Epithelial cell of esophagus (primary cell): ENCODE data around the gene UXT.

Source experiments
- DNase-seq: peaks from one replicate; pipeline ENCODE4 v3.0.0; 2010; ENCODE audit warnings: low read depth
- H3K4me3 ChIP-seq: 2 replicates; pipeline ENCODE4 v1.5.1; 2011; ENCODE audit warnings: mild to moderate bottlenecking, low read length, control low read depth
- TF ChIP-seq, protein P1 (sequence below): IDR thresholded peaks from 2 replicates; pipeline ENCODE4 v1.5.1; 2011; ENCODE audit warnings: low read depth, mild to moderate bottlenecking, low read length, control low read depth, inconsistent platforms; ENCODE audit not compliant: insufficient read depth; ENCODE audit errors: missing control alignments

Gene UXT, protein sequence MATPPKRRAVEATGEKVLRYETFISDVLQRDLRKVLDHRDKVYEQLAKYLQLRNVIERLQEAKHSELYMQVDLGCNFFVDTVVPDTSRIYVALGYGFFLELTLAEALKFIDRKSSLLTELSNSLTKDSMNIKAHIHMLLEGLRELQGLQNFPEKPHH

DNA sequence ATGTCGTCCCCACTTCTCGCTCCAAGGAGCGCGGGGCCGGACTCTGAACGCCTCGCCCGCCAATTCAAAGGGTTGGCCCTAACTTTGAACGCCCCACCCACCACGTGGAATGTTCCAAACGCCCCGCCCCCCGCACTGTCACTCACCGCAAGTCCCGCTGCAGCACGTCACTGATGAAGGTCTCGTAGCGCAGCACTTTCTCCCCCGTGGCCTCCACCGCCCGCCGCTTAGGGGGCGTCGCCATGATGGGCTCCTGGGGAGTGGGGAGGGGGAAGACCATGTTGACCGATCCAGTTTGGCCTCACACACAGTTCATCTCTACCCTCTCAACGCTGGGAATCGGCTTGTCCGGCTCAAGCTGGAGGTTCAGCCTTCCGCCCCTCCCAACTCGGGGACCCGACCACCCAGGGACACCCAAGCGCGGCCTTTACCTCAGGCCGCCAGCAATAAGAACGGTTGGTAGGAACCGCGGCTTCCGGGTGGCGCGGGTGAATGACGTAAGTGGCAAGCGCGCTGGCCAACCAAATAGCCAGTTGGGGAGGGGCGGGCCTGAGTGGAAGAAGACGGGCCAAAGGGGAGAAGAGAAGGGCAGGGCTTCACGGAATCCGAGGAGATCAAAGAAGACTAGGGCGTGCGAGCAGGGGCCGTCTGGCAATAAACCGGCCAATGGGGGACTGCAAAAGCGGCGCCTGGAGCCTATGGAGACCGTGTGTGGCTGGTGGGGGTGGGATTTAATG is at the start of gene UXT:
Gene UXT (minus strand): TSS at position 497 of the 737 bp plus-strand sequence. CDS start 253 bp downstream, at position 244.
- H3K4me3 ChIP-seq = peak within 1 kb of the TSS; percentile 77
- TF ChIP-seq, protein P1, sequence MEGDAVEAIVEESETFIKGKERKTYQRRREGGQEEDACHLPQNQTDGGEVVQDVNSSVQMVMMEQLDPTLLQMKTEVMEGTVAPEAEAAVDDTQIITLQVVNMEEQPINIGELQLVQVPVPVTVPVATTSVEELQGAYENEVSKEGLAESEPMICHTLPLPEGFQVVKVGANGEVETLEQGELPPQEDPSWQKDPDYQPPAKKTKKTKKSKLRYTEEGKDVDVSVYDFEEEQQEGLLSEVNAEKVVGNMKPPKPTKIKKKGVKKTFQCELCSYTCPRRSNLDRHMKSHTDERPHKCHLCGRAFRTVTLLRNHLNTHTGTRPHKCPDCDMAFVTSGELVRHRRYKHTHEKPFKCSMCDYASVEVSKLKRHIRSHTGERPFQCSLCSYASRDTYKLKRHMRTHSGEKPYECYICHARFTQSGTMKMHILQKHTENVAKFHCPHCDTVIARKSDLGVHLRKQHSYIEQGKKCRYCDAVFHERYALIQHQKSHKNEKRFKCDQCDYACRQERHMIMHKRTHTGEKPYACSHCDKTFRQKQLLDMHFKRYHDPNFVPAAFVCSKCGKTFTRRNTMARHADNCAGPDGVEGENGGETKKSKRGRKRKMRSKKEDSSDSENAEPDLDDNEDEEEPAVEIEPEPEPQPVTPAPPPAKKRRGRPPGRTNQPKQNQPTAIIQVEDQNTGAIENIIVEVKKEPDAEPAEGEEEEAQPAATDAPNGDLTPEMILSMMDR = no peak

DNA sequence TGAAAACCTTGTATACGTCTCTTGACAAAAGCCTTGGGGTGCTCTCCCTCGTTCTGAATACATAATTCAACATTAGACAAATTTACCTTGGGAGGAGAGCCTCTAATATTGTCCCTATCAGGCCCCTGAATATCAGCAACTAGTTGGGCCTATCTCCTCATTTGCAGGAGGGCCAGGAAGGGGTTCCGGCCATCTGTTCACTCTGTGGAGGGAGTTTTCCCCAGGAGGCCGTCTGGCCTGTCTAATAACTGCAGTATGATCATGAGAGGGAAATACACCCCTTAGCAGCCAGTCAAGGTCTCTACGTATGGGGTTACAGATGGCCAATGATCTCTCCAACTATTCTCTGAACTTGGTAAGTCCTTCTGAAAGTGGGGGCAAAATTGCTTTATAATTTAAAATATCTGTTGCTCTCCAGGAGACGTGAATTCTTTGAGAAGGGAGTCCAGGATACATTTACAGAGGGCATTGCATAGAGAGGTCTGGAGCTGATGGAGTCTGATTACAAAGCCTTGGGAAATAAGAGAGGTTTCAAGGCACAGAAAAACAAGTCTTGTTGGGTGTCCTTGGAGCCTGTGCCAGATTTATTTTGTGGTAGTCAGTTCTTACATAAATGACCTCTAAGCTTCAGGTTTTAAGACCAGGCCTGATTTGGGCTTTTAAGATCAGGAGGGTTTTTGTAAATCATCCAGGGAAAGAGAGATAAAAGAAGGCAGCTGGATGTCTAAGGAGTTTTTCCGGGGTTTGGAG is 48.2 kb upstream of the UXT start:
- no peak for DNase-seq
- H3K4me3 ChIP-seq = no peak overlapping the region
- TF ChIP-seq, protein P1 = no peak

More for the DNA sequence above, at the start of gene UXT:
- peak; percentile 94 for DNase-seq

DNA sequence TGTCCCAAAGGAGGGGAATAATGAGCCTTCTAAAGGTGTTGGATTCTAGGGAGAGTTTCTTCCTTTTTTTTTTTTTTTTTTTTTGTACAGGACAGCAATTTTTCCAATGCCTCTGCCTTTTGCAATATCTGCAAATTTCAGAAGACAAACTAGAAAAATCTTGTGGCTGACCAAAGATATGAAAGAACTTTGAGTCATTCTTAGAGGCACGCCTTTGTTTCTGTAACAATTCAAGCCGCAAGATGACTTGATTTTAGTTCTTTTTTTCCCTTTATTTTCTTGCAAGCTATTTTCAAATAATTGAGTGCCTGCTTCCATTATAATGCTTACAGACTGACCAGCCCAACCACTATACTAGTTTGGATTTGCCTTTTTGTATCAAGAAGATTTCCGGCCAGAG is 47.6 kb upstream of the UXT start:
- TF ChIP-seq, protein P1 = no peak
- H3K4me3 ChIP-seq = no peak overlapping the region
- peak; percentile 22 for DNase-seq

DNA sequence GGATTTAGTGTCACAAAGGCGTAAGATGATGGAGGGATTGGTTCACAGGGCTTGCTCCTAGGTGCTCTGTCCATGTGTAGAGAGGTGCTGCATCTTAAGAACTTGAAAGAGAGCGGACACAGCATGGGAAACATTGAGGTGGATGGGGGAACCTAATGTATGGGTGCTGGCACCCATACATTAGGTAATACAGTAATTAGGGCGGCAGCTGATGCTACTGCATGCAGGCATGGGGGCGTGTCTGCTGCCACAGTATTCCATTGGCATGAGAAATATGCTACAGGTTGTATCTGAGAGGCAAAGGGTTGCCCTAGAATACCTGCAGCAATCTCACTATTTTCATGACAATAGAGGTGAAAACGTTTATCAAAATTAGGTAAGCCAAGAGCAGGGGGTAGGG is 45.8 kb upstream of the UXT start:
- peak; percentile 19 for DNase-seq
- TF ChIP-seq, protein P1 = no peak
- H3K4me3 ChIP-seq = no peak overlapping the region

DNA sequence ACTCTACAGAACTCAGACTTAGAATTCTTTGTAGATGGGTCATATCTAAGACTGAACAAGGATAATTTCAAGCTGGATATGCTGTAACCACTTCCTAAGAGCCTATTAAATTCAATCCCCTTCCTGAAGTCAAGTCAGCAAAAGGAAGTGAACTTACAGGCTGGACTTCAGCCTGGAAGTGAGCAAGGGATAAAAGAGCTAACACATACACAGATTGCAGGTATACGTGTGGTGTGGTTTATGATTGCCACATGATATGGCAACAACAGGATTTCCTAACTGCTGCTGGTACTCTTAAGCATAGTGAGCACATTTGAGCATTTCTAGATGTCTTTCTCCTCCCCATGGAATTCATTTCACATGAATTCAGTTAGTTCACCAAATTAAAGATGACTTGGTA is 38.2 kb upstream of the UXT start:
- DNase-seq = peak; percentile 28
- TF ChIP-seq, protein P1 = no peak

DNA sequence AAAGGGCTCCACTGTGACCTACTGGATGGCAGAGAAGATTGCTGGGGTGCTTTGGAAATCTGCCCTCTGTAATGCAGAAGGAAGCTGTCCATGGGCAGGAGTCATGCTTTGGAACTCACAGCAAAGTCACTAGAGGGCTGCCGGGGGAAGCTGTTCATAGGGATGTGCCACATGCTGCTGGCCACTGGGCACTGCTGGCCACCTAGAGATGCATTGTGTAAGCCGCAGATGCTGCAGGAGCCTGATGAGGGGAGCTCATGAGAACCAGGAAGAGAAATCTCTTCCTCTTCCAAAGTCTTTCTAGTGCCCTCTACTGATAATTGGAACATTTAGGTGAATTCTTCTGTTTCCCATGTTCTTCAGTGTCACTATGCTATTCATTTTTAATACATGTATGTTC is 31.2 kb upstream of the UXT start:
- H3K4me3 ChIP-seq = no peak overlapping the region
- TF ChIP-seq, protein P1 = no peak
- DNase-seq = no peak

More for the DNA sequence above, 38.2 kb upstream of the UXT start:
- H3K4me3 ChIP-seq = no peak overlapping the region
